Keratinocyte (primary cell): ENCODE measurements around the gene RRP1B. TPM values are rescaled to one million over a fixed set of nuclear protein-coding genes. Genes with fewer than 3 reads are reported as not detected.
"Not testable (repeated sequence)": the region's sequence is repeated elsewhere in the genome, so short reads cannot be mapped to it uniquely, and the experiment has no call there.

Source experiments
- DNase-seq: peaks from one replicate; pipeline ENCODE4 v3.0.0-alpha.2; 2011; ENCODE audit warnings: low read depth, missing footprints, low spot score
- FAIRE-seq: peaks from 2 replicates; lab custom pipeline; 2011; peaks lifted over from hg19 to GRCh38; lab: Jason Lieb, UNC
- H2AFZ ChIP-seq: 2 replicates; pipeline ENCODE4 v1.6.0; 2012; ENCODE audit warnings: low read length, control low read depth, inconsistent platforms; ENCODE audit not compliant: control insufficient read depth
- H3K27ac ChIP-seq: 2 replicates; pipeline ENCODE4 v1.5.1; 2011; ENCODE audit warnings: low read length; ENCODE audit not compliant: control insufficient read depth, insufficient read depth
- H3K27me3 ChIP-seq: 3 replicates; pipeline ENCODE4 v1.6.0; 2011; ENCODE audit warnings: low read length; ENCODE audit not compliant: control insufficient read depth, insufficient read depth; ENCODE audit errors: extremely low read depth
- H3K36me3 ChIP-seq, 2 experiments: 2 replicates in 1 of 2; 3 replicates in 1 of 2; pipeline ENCODE4 v1.5.1; 2011; ENCODE audit warnings: low read length in 2 of 2, mild to moderate bottlenecking in 1 of 2; ENCODE audit not compliant: control insufficient read depth in 2 of 2, insufficient read depth in 2 of 2; ENCODE audit errors: extremely low read depth in 1 of 2
- H3K4me1 ChIP-seq: 3 replicates; pipeline ENCODE4 v1.5.1; 2011; ENCODE audit warnings: low read length; ENCODE audit not compliant: control insufficient read depth, insufficient read depth; ENCODE audit errors: extremely low read depth
- H3K4me2 ChIP-seq: 3 replicates; pipeline ENCODE4 v1.6.0; 2011; ENCODE audit warnings: low read depth, low read length; ENCODE audit not compliant: control insufficient read depth, insufficient read depth; ENCODE audit errors: extremely low read depth
- H3K4me3 ChIP-seq, 3 experiments: fragments of 200-600 bp in 1 of 3; sonication (generic) in 1 of 3; 2 replicates in 2 of 3; 3 replicates in 1 of 3; pipeline ENCODE4 v1.5.1; 2011 to 2016; ENCODE audit warnings: low read length in 3 of 3, mild to moderate bottlenecking in 3 of 3, control low read depth in 2 of 3, inconsistent platforms in 1 of 3, low read depth in 1 of 3, mixed read lengths in 1 of 3, mixed run types in 1 of 3, moderate library complexity in 1 of 3; ENCODE audit not compliant: control insufficient read depth in 2 of 3, insufficient read depth in 2 of 3; ENCODE audit errors: extremely low read depth in 1 of 3
- H3K79me2 ChIP-seq: 2 replicates; pipeline ENCODE4 v1.6.0; 2012; ENCODE audit warnings: low read length; ENCODE audit not compliant: control insufficient read depth, insufficient read depth
- H3K9ac ChIP-seq: 3 replicates; pipeline ENCODE4 v1.6.0; 2011; ENCODE audit warnings: low read length; ENCODE audit not compliant: control insufficient read depth, insufficient read depth; ENCODE audit errors: extremely low read depth
- H3K9me1 ChIP-seq: 3 replicates; pipeline ENCODE4 v1.6.0; 2011; ENCODE audit warnings: low read length; ENCODE audit not compliant: control insufficient read depth, insufficient read depth; ENCODE audit errors: extremely low read depth
- H3K9me3 ChIP-seq: 2 replicates; pipeline ENCODE4 v1.5.1; 2012; ENCODE audit warnings: low read depth, low read length; ENCODE audit not compliant: control insufficient read depth
- H4K20me1 ChIP-seq: 3 replicates; pipeline ENCODE4 v1.6.0; 2011; ENCODE audit warnings: low read length; ENCODE audit not compliant: control insufficient read depth, insufficient read depth; ENCODE audit errors: extremely low read depth
- CTCF ChIP-seq, 3 experiments: IDR thresholded peaks in 1 of 3; conservative IDR thresholded peaks in 1 of 3; optimal IDR thresholded peaks in 1 of 3; 2 replicates in 2 of 3; 3 replicates in 1 of 3; pipeline versions ENCODE3 to v1.5.1; 2011; ENCODE audit warnings: low read length in 3 of 3, mild to moderate bottlenecking in 3 of 3, moderate library complexity in 2 of 3, control low read depth in 1 of 3, inconsistent platforms in 1 of 3; ENCODE audit not compliant: insufficient read depth in 2 of 3; ENCODE audit errors: extremely low read depth in 1 of 3
- EZH2 ChIP-seq: IDR thresholded peaks from one replicate; pipeline ENCODE4 v1.6.1; 2012; ENCODE audit warnings: inconsistent platforms, mild to moderate bottlenecking, low read length, moderate library complexity
- dilution Hi-C: fragments of 300-500 bp; cut with MboI; formaldehyde crosslinking; loops from one replicate; pipeline ENCODE4 v1.7.0; 2020; ENCODE audit warnings: low sequenced_read_pairs; ENCODE audit not compliant: extremely low pct_ligation_motif_present
- polyA plus RNA-seq, 5 experiments: library from polyadenylated mRNA; depleted of rRNA in 3 of 5; stranded (reverse) in 3 of 5; stranded (forward) in 1 of 5; unstranded in 1 of 5; fragments of >200 nt; gene quantifications; 1 replicate in 1 of 5; 2 replicates in 3 of 5; 3 replicates in 1 of 5; pipeline versions ENCODE4 v1.2.1 to v1.2.3, GENCODE V29; 2011 to 2012; ENCODE audit warnings: missing spikeins in 2 of 5, low read depth in 1 of 5, low replicate concordance in 1 of 5

The RRP1B gene
- polyA plus RNA-seq, 1 donor (not counting 4 experiments of a cell fraction or from before 2014, with no cell fraction given), result 19.8 TPM

- H3K4me3 ChIP-seq, result peak overlapping the region in 2 of 3 experiments; percentile 26 to 61
- no peaks in the 10 kb centered on the region for H3K36me3 ChIP-seq
- TF ChIP-seq CTCF (optimal IDR thresholded peaks at IDR 0.05 in 1 of 3, IDR thresholded peaks at IDR 0.05 in 1 of 3, conservative IDR thresholded peaks at IDR 0.05 in 1 of 3; ENCODE audit: extremely low read depth in 1 of 3, insufficient read depth in 2 of 3, low read length in 3 of 3), result no peak
- TF ChIP-seq EZH2, result no peak
- peak overlapping the region; percentile 93 for H3K27ac ChIP-seq
- dilution Hi-C loops, result no loop called here
- H3K9me1 ChIP-seq, result no peaks in the 10 kb centered on the region
- H3K79me2 ChIP-seq, result no peaks in the 10 kb centered on the region
- H3K27me3 ChIP-seq, result no peaks in the 10 kb centered on the region
- no peaks in the 10 kb centered on the region for H3K9me3 ChIP-seq
- no peak for DNase-seq
- H3K4me2 ChIP-seq, result peak overlapping the region; percentile 99
- peak; percentile 89 for FAIRE-seq
- H4K20me1 ChIP-seq, result no peaks in the 10 kb centered on the region
- peak overlapping the region; percentile 88 for H2AFZ ChIP-seq
- H3K9ac ChIP-seq, result peak overlapping the region; percentile 61
- H3K4me1 ChIP-seq, result peaks cover 13% of the 10 kb centered on the region
These were observed 53.0 kb downstream of the RRP1B start for GRCh38 chr21:43712268-43712942.

GRCh38 chr21:43713123-43713522 lies 53.8 kb downstream of the RRP1B start:
- H3K9ac ChIP-seq, H3K79me2 ChIP-seq, dilution Hi-C loops, H3K9me3 ChIP-seq, H3K36me3 ChIP-seq, H4K20me1 ChIP-seq, DNase-seq, H3K27me3 ChIP-seq, H3K9me1 ChIP-seq, H3K27ac ChIP-seq, H2AFZ ChIP-seq, FAIRE-seq, H3K4me3 ChIP-seq, H3K4me2 ChIP-seq: not testable (repeated sequence)
- H3K4me1 ChIP-seq, result peaks cover 13% of the 10 kb centered on the region
